Mesenchymal stem cell (in vitro differentiated cells and primary cell): ENCODE data around the gene STARD8.
"Not testable (repeated sequence)": the region's sequence is repeated elsewhere in the genome, so short reads cannot be mapped to it uniquely, and the experiment has no call there.

ENCODE experiments used
- DNase-seq: peaks from one replicate; pipeline ENCODE4 v3.0.0-alpha.2; 2013
- H2AFZ ChIP-seq: one replicate; pipeline ENCODE4 v1.6.1; 2013; ENCODE audit warnings: low read depth, mild to moderate bottlenecking, control low read depth, inconsistent platforms, low read length, moderate library complexity
- H2AK5ac ChIP-seq: 2 replicates; pipeline ENCODE4 v1.6.1; 2013; ENCODE audit warnings: low read length, moderate library complexity, mild to moderate bottlenecking, inconsistent platforms; ENCODE audit not compliant: severe bottlenecking
- H2BK120ac ChIP-seq: one replicate; pipeline ENCODE4 v1.6.1; 2013; ENCODE audit warnings: low read depth, mild to moderate bottlenecking, inconsistent platforms, low read length, moderate library complexity
- H2BK12ac ChIP-seq, 2 experiments: one replicate each; pipeline ENCODE4 v1.6.1; 2013; ENCODE audit warnings: inconsistent platforms in 2 of 2, low read length in 2 of 2, mild to moderate bottlenecking in 2 of 2, moderate library complexity in 2 of 2, control low read depth in 1 of 2
- H2BK15ac ChIP-seq: one replicate; pipeline ENCODE4 v1.6.1; 2013; ENCODE audit warnings: mild to moderate bottlenecking, low read depth, inconsistent platforms; ENCODE audit not compliant: poor library complexity, severe bottlenecking
- H2BK5ac ChIP-seq: 2 replicates; pipeline ENCODE4 v1.6.1; 2013; ENCODE audit warnings: low read depth, mild to moderate bottlenecking, low read length, control low read depth, inconsistent platforms; ENCODE audit not compliant: poor library complexity, severe bottlenecking
- H3K14ac ChIP-seq, 2 experiments: one replicate each; pipeline ENCODE4 v1.6.1; 2013; ENCODE audit warnings: inconsistent platforms in 2 of 2, low read length in 2 of 2, control low read depth in 1 of 2, mild to moderate bottlenecking in 1 of 2, moderate library complexity in 1 of 2
- H3K18ac ChIP-seq, 2 experiments: one replicate each; pipeline ENCODE4 v1.6.1; 2013; ENCODE audit warnings: inconsistent platforms in 2 of 2, low read length in 2 of 2, control low read depth in 1 of 2, low read depth in 1 of 2, mild to moderate bottlenecking in 1 of 2
- H3K23ac ChIP-seq, 2 experiments: one replicate each; pipeline ENCODE4 v1.6.1; 2013; ENCODE audit warnings: inconsistent platforms in 2 of 2, low read length in 2 of 2, mild to moderate bottlenecking in 2 of 2, moderate library complexity in 2 of 2, control low read depth in 1 of 2
- H3K27ac ChIP-seq: 2 replicates; pipeline ENCODE4 v1.5.1; 2013; ENCODE audit warnings: mild to moderate bottlenecking, moderate library complexity, low read length, control low read depth, inconsistent platforms; ENCODE audit not compliant: poor library complexity, severe bottlenecking
- H3K27me3 ChIP-seq, 2 experiments: 2 replicates each; pipeline versions ENCODE4 v1.6.1 to v1.7.0; 2013; ENCODE audit warnings: low read length in 2 of 2, mild to moderate bottlenecking in 2 of 2, moderate library complexity in 2 of 2, control low read depth in 1 of 2, inconsistent platforms in 1 of 2; ENCODE audit not compliant: control insufficient read depth in 1 of 2, insufficient read depth in 1 of 2
- H3K36me3 ChIP-seq, 2 experiments: 2 replicates each; pipeline versions ENCODE4 v1.6.1 to v1.7.0; 2013; ENCODE audit warnings: low read length in 2 of 2, control low read depth in 1 of 2, inconsistent platforms in 1 of 2, low read depth in 1 of 2, mild to moderate bottlenecking in 1 of 2; ENCODE audit not compliant: insufficient read depth in 2 of 2, control insufficient read depth in 1 of 2
- H3K4ac ChIP-seq, 2 experiments: one replicate each; pipeline ENCODE4 v1.6.1; 2013; ENCODE audit warnings: inconsistent platforms in 2 of 2, low read length in 2 of 2, mild to moderate bottlenecking in 2 of 2, moderate library complexity in 2 of 2, control low read depth in 1 of 2, low read depth in 1 of 2
- H3K4me1 ChIP-seq: 2 replicates; pipeline ENCODE4 v1.6.1; 2013; ENCODE audit warnings: low read depth, low read length, control low read depth; ENCODE audit not compliant: control insufficient read depth, insufficient read depth
- H3K4me2 ChIP-seq: 2 replicates; pipeline ENCODE4 v1.6.1; 2013; ENCODE audit warnings: low read length, mild to moderate bottlenecking, inconsistent platforms; ENCODE audit not compliant: poor library complexity, severe bottlenecking
- H3K4me3 ChIP-seq, 2 experiments: 2 replicates each; pipeline versions ENCODE4 v1.5.1 to v1.7.0; 2013; ENCODE audit warnings: low read length in 2 of 2, mild to moderate bottlenecking in 2 of 2, control low read depth in 1 of 2, low read depth in 1 of 2; ENCODE audit not compliant: insufficient read depth in 1 of 2
- H3K79me1 ChIP-seq: replicated peaks from 2 replicates; pipeline ENCODE4 v1.6.1; 2013; ENCODE audit warnings: mild to moderate bottlenecking, control low read depth, low read length, inconsistent platforms; ENCODE audit not compliant: poor library complexity, severe bottlenecking
- H3K9ac ChIP-seq: 2 replicates; pipeline ENCODE4 v1.7.0; 2013; ENCODE audit warnings: mild to moderate bottlenecking, low read length, moderate library complexity
- H3K9me3 ChIP-seq: 2 replicates; pipeline ENCODE4 v1.7.0; 2013; ENCODE audit warnings: mild to moderate bottlenecking, low read length; ENCODE audit not compliant: control insufficient read depth
- H4K8ac ChIP-seq: one replicate; pipeline ENCODE4 v1.6.1; 2013; ENCODE audit warnings: inconsistent platforms, mild to moderate bottlenecking, low read length, moderate library complexity
- H4K91ac ChIP-seq: one replicate; pipeline ENCODE4 v1.6.1; 2013; ENCODE audit warnings: mild to moderate bottlenecking, low read length, inconsistent platforms
- WGBS: methylation state at CpG from one replicate; pipeline ENCODE4 v1.1.7; 2013; ENCODE audit warnings: mixed read lengths; 5-methylcytosine and 5-hydroxymethylcytosine counted together

STARD8 gene

GRCh38 chrX:68732906-68733493 is 85.5 kb downstream of the STARD8 start:
- Histone ChIP-seq H4K8ac (no peak overlapping the region), H3K4me3 (no peak overlapping the region), H2BK15ac (no peak overlapping the region), H2BK5ac (no peak overlapping the region), H2AK5ac (no peak overlapping the region), H3K4me1 (no peaks in the 10 kb centered on the region), H3K36me3 (no peaks in the 10 kb centered on the region), H3K4me2 (no peak overlapping the region), H3K23ac (no peak overlapping the region), H3K14ac (no peak overlapping the region), H2BK12ac (no peak overlapping the region), H3K9ac (no peak overlapping the region), H3K79me1 (no peaks in the 10 kb centered on the region), H4K91ac (no peak overlapping the region), H2BK120ac (no peak overlapping the region), H3K18ac (no peak overlapping the region), H2AFZ (no peak overlapping the region), H3K4ac (no peak overlapping the region), H3K27ac (no peak overlapping the region), H3K9me3 (no peaks in the 10 kb centered on the region), H3K27me3 (peaks cover 0 to 61% of the 10 kb centered on the region in 2 experiments)
- peak; percentile 40 for DNase-seq
- 14% methylated on average over 4 of the region's 4 CpGs for WGBS

- no peak overlapping the region for H2BK120ac ChIP-seq
- no peak overlapping the region for H4K91ac ChIP-seq
- H3K79me1 ChIP-seq: no peaks in the 10 kb centered on the region
- DNase-seq: no peak
- H3K23ac ChIP-seq: no peak overlapping the region
- no peak overlapping the region for H2AK5ac ChIP-seq
- no peak overlapping the region for H2AFZ ChIP-seq
- H3K18ac ChIP-seq: no peak overlapping the region
- H3K27me3 ChIP-seq: peaks cover 0 to 54% of the 10 kb centered on the region in 2 experiments
- H2BK15ac ChIP-seq: no peak overlapping the region
- no peak overlapping the region for H2BK5ac ChIP-seq
- H3K4ac ChIP-seq: no peak overlapping the region
- H3K27ac ChIP-seq: no peak overlapping the region
- no peak overlapping the region for H3K4me3 ChIP-seq
- no peak overlapping the region for H3K9ac ChIP-seq
- H3K4me2 ChIP-seq: no peak overlapping the region
- H3K4me1 ChIP-seq: no peaks in the 10 kb centered on the region
- WGBS: no CpG with 5 or more reads among the region's 1 CpG
- H2BK12ac ChIP-seq: no peak overlapping the region
- no peaks in the 10 kb centered on the region for H3K36me3 ChIP-seq
- H3K14ac ChIP-seq: no peak overlapping the region
- no peaks in the 10 kb centered on the region for H3K9me3 ChIP-seq
- H4K8ac ChIP-seq: no peak overlapping the region
Observed at GRCh38 chrX:68735266-68735665, 87.8 kb downstream of the STARD8 start.

- WGBS: no CpG with 5 or more reads among the region's 3 CpGs
- H3K9me3 ChIP-seq, H3K14ac ChIP-seq, H2BK5ac ChIP-seq, H3K4me2 ChIP-seq, H2BK120ac ChIP-seq, H2BK12ac ChIP-seq, H2AFZ ChIP-seq, H3K4ac ChIP-seq, H3K36me3 ChIP-seq, H3K18ac ChIP-seq, H2AK5ac ChIP-seq, DNase-seq, H4K91ac ChIP-seq, H3K4me1 ChIP-seq, H3K23ac ChIP-seq, H3K27ac ChIP-seq, H3K4me3 ChIP-seq, H2BK15ac ChIP-seq, H3K9ac ChIP-seq, H3K79me1 ChIP-seq, H4K8ac ChIP-seq: not testable (repeated sequence)
- peaks cover 0 to 30% of the 10 kb centered on the region in 2 experiments for H3K27me3 ChIP-seq
Observed at GRCh38 chrX:68741864-68742263, 94.4 kb downstream of the STARD8 start.

GRCh38 chrX:68743754-68744153 is 96.3 kb downstream of the STARD8 start:
- no peak overlapping the region for H2AFZ ChIP-seq
- H3K4me2 ChIP-seq: no peak overlapping the region
- H2BK15ac ChIP-seq: no peak overlapping the region

More at GRCh38 chrX:68743754-68744153, 96.3 kb downstream of the STARD8 start:
- no peaks in the 10 kb centered on the region for H3K4me1 ChIP-seq
- no peak overlapping the region for H3K4me3 ChIP-seq
- no peak overlapping the region for H2BK12ac ChIP-seq
- no peak overlapping the region for H3K14ac ChIP-seq
- no peak overlapping the region for H2BK120ac ChIP-seq
- H3K9me3 ChIP-seq: peaks cover 8% of the 10 kb centered on the region
- no peak for DNase-seq
- H3K23ac ChIP-seq: no peak overlapping the region
- H3K9ac ChIP-seq: no peak overlapping the region
- no peak overlapping the region for H3K4ac ChIP-seq
- no peak overlapping the region for H4K91ac ChIP-seq
- 73% methylated on average over 1 of the region's 1 CpG for WGBS
- H4K8ac ChIP-seq: no peak overlapping the region
- no peak overlapping the region for H3K27ac ChIP-seq
- peaks cover 0 to 48% of the 10 kb centered on the region in 2 experiments for H3K27me3 ChIP-seq
- H3K18ac ChIP-seq: no peak overlapping the region
- no peaks in the 10 kb centered on the region for H3K79me1 ChIP-seq
- no peak overlapping the region for H2BK5ac ChIP-seq
- no peak overlapping the region for H2AK5ac ChIP-seq
- no peaks in the 10 kb centered on the region for H3K36me3 ChIP-seq
